ENCODE data around the gene STX18.
"Not testable (repeated sequence)": the region's sequence is repeated elsewhere in the genome, so short reads cannot be mapped to it uniquely, and the experiment has no call there.

Gene STX18

DNA sequence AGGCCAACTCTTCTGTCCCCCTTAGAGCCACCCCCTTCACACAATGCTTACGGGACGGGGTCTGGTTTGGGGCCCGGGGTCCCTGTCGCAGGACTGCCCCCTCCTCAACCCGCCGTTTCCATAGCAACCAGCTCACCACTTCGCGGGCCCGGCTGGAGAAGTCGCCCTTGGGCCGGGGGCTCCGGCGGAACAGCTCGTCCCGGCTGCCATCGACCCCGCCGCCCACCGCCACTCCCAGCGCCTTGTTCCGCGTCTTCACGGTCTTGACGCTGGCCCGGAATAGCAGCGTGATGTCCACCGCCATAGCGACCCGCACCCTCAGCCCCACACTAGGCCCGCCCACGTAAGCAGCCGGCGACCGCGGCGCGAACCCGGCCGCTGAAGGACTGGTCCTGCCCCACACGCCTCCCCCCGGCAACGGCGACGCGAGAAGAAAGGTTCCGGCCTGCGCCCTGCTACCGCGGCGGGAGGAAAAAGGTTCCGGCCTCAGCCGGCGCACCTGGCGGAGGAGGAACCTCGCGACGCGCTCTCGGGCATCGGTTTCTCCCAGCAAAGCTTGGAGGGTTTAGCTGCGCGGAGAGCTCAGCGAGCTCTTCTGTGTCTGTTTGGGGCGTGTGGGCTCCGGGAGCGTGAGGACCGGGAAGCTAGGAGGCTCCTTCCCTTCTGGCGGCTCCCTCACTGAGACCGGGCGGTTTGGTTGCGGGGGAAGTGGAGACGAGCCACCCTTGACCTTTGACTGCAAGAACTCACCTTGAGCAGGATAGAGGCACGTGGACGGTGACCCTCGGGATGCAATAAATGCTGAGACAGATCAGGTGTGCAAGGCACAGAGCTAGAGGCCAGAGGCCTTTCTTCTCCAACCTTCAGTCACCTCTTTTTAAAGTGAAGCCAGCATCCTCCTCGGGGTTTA lies at the start of gene STX18:
STX18 (minus strand) TSS at position 388 of the 910 bp plus-strand sequence; CDS start at position 304, 84 bp downstream.
- peak; percentile 74 for DNase-seq

DNA sequence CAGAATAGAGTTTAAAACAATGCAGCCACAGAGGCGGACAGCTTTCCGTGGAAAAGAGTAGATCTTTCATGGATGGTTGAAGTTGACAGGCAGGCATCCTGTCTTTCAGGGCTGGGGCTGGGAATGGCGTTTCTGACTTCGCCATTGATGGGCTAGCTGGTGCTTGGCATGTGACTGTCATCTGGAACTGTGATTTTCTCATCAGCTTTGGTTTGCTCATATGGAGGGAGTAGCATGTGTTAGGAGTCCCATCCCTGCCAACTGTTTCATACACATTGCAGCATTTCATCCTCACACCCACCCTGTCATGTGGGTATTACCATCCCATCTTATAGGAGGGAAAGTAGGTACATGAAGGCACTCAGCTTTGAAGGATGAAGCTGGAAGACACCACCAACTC lies 49.2 kb upstream of the STX18 start:
- DNase-seq: no peak

GRCh38 chr4:4590546-4590945 lies 48.7 kb upstream of the STX18 start:
- no peak for DNase-seq

GRCh38 chr4:4585012-4585670 lies 43.3 kb upstream of the STX18 start:
- DNase-seq: no peak

DNA sequence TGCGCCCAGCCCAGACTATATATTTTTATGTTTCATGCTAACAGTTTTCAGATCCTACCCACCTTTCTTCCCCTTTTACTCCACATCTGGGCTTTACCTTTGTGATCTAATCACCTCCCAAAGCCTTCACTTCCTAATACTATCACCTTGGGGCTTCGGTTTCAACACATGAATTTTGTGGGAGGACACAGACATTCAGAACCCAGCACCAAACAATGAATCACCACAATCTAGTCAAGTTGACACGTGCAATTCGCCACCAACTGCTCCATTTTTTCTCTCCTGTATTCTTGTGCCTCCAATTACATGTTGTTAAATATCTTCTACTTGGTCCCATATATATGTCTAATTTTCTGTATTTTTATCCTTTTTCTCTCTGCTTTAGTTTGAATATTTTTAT lies 41.8 kb upstream of the STX18 start:
- DNase-seq: no peak

DNA sequence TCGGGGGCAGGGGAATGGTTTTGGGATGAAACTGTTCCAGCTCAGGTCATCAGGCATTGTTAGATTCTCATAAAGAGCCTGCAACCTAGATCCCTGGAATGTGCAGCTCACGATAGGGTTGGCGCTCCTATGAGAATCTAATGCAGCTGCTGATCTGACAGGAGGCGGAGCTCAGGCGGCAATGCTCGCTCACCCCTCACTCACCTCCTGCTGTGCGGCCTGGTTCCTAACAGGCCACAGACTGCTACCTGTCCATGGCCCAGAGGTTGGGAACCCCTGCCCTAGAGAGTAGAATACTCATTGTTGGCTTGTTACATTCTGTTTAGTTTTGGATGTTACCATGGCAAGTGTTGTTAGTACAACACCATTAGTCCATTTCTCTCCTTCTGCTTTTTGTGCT lies 40.8 kb upstream of the STX18 start:
- no peak for DNase-seq

GRCh38 chr4:4580494-4580893 lies 38.6 kb upstream of the STX18 start:
- no peak for DNase-seq

- DNase-seq: no peak
These were observed 37.1 kb upstream of the STX18 start for GRCh38 chr4:4578981-4579380.

DNA sequence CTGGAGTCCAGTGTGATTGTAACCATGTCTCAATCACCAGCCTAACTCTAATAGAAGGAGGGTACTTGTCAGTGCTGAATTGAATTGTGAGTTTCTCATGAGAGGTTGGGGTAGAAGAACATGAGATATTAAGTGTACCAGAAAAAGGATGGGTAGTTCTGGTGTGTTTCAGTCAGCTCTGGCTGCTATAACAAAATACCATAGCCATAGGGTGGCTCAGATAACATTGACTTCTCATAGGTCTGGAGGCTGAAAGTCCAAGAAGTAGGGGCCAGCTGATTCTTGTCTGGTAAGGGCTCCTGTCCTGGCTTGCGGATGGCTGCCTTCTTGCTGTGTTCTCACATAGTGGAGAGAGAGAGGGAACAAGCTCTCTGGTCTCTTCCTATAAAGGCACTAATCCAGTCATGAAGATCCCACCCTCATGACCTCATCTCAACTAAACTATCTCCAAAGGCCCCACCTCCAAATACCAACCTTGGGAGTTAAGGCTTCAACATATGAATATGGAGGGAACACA lies 35.6 kb upstream of the STX18 start:
- no peak for DNase-seq

DNA sequence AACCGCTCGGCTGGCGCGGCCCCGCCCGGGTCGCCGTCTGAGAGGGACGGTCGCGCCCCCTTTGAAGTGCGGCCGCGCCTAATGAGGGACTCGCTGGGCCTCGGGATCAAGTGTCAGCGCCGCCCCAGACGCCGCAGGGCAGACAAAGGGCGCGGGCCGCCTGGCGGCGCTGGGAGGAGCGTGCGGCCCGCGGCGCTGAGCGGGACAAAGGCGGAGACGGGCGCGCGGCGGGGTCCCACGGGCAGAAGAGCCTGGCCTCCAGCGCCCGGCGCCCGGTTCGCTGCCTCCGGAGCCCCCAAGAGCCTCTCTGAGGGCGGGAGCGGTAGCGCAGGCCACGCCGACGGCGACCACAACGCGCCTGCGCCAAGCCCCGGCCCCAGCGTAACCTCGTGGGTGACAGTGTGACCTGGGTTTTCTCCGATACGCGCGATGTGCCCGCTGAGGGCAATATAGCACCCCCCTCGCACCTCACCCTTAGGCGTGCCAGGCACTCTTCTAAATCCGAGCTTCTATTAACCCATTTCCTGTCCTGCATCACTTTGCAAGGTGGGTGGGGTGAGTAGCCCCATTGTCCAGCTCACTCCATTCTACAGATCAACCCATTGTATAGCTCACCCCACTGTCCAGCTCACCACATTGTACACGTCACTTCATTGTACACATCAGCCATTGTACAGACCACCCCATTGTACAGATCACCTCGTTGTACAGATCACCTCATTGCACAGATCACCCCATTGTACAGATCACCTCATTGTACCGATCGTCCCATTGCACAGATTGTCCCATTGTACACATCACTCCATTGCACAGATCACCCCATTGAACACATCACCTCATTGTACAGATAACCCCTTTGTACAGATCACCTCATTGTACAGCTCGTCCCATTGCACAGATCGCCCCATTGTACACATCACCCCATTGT lies 33.7 kb upstream of the STX18 start:
- DNase-seq: no peak

DNA sequence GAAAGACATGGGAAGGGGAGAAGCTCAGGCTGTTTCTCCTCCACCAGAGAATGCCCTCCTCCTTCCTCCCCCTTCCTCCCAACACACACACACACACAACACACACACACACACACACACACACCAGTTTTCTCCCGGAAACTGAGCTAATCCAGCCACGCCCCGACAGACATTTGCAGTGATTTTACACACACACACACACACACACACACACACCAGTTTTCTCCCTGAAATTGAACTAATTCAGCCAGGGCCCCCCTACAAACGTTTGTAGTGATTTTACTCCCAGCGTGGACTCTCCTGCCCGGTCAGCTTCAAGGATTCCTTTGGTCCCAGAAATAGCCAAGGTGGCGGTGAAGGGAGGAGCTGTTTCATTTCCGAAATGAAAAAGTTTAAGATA lies 32.9 kb upstream of the STX18 start:
- DNase-seq: no peak

- DNase-seq: no peak
These were observed 32.2 kb upstream of the STX18 start for GRCh38 chr4:4574052-4574451.

DNA sequence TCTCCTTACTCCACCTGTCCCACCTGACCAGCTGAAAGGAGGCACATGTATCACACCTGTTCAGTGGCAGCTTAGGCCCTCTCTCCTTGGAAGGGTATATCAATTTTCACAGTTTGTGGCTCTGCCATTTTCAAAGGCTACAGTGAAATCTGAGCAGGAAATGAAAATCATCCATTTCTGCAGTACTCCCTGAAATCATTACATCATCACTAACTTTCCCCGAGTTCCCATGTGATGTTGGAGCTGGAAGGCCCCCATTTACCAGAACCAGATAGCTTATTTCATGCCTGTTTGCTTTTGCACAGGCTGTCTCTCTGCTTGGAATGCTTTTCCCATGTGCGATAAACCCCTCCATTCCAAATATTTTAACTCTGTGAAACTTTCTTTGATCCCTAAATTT lies 31.0 kb upstream of the STX18 start:
- DNase-seq: no peak

DNA sequence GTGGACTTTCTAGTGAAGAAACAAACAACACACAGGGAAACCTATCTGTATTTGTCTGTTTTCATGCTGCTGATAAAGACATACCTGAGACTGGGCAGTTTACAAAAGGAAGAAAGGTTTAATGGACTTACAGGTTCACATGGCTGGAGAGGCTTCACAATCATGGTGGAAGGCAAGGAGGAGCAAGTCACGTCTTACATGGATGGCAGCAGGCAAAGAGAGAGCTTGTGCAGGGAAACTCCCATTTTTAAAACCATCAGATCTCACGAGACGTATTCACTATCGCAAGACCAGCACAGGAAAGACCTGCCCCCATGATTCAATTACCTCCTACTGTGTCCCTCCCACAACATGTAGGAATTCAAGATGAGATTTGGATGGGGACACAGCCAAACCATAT lies 28.0 kb upstream of the STX18 start:
- not testable (repeated sequence) for DNase-seq

GRCh38 chr4:4568806-4569427 lies 27.1 kb upstream of the STX18 start:
- DNase-seq: no peak

GRCh38 chr4:4566359-4566758 lies 24.5 kb upstream of the STX18 start:
- DNase-seq: not testable (repeated sequence)

- no peak for DNase-seq
These were observed 22.7 kb upstream of the STX18 start for GRCh38 chr4:4564522-4564921.

DNA sequence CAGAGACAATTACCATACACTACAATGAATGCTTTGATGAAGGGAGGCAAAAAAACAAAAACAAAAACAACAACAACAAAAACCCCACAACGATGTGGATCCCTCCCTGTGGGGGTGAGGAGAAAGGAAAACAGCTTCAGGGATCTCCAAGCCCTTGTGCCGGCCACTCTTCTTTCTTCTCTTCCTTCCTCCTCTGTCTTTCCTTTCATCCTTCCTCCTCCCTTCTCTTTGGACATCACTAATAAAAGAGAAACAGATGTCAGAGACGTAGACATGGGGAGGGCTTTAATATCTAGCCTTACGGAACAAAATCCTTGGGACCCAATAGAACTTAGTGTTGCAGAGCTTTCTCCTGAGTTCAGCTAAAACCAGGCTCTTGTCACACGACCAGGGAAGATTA lies 18.8 kb upstream of the STX18 start:
- DNase-seq: no peak

GRCh38 chr4:4560136-4560535 lies 18.3 kb upstream of the STX18 start:
- no peak for DNase-seq

DNA sequence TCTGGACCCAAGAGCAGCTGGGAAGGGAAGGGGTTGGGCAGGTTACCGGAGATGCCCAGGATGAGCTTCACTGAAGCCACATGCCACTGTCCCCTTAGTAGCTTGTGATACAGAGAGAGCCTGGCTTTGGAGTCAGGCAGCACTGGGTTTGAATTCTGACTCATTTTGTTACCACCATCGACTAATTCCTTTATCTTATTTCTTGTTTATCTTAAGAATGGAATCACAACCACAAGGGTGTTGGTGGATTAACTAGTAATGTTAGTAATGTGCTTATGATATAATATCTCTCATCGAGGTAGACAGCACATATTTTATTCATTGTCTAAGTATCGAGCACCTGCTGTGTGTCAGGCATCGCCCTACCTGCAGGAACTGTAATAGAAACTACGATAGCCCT lies 17.7 kb upstream of the STX18 start:
- no peak for DNase-seq

- no peak for DNase-seq
These were observed 17.0 kb upstream of the STX18 start for GRCh38 chr4:4558881-4559280.

DNA sequence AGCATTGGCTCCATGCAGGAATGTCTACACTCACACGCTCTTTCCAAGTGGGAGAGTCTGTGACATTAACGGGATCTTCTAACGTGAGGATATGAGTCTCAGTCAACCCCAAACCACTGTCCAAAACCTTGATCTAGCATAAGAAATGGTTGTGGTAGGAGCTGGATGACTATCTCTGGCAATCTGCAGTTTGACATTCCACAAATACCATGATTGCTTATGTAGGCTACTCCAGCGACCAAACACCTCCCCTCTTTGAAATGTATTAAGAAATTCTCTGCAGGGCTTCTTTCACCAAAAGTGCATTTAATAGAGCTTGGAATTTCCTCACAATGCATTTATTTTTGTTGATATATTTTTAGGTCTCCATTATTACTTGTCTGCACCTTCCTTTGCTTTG lies 14.1 kb upstream of the STX18 start:
- no peak for DNase-seq

DNA sequence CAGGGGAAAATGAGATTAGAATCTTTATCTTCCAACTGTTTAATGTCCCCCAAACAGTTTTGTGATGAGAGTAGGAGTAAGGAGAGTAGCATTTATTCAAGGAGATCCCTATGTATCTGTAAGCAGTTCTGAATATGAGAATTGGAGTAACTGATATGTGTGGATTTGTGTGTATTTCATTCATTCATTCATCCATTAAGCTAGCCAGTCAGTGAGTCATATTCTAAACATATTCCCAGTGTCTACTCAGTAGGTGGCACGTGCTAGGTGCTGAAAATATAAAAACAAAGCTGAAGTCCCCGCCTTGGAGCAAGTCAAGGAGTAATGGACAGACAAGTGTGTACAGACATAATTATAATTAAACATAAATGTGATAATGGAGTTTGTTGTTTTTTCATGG lies 12.4 kb upstream of the STX18 start:
- no peak for DNase-seq
